Fibroblast of skin of abdomen (primary cell): ENCODE data around the gene MBOAT2.
A peak's percentile ranks its signal among the peaks of the same experiment; 100 is the strongest.

Experiments used
- DNase-seq: peaks from one replicate; pipeline ENCODE4 v3.0.0-alpha.2; 2013

Gene MBOAT2

DNA sequence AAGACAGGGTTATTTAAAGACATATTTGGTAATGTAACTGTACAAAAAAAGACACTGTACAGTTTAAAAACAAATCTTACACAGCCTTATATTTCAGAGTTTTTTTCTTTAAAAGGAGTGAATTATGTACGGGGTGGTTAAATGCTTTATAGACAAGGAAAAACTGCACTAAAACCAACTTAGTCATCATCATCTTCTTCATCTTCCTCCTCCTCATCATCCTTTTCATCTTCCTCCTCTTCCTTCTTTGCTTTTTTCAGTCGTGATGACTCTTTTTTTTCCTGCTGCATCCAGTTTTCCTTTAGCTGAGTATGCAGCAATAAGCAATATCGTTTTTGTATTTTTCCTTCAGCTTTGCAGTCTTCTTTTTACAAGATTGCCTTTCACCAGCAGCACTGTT, 14.6 kb upstream of the MBOAT2 start:
- no peak for DNase-seq

DNA sequence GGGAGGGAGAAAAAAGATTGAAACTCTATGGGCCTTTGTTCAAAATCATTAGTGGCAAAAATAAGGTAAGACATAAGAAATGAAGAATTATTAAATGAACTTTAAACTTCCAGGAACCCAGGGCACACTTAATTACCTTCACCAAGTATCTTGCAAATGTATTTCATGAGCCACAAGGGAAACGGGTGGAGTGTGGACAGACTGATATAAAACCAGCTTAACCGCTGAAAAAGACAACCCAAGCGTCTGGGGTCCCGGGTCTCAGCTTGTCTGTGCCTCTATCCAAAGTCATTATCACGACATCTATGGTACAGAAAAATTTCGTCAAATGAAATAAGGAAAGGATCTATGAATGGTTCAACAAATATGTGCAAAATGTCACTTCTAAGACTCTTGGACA, 13.9 kb upstream of the MBOAT2 start:
- no peak for DNase-seq

DNA sequence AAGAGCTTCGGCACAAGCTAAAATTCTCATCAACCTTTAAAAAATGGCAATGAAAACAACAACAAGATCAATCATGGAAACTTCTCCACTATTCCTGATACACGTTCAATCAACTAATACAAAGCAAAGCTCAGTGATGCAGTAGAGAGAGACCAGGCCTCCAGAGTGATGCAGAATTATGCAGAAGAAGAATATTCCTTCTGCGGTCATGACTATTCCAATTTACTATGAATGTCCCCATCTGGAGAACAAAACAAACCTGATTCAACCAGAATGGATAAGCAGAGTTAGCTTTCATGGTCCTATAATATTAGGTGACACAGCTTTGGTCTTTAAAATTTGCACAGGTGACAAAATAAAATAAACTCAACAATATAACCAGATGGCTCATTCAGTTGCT, 12.5 kb upstream of the MBOAT2 start:
- DNase-seq = no peak

DNA sequence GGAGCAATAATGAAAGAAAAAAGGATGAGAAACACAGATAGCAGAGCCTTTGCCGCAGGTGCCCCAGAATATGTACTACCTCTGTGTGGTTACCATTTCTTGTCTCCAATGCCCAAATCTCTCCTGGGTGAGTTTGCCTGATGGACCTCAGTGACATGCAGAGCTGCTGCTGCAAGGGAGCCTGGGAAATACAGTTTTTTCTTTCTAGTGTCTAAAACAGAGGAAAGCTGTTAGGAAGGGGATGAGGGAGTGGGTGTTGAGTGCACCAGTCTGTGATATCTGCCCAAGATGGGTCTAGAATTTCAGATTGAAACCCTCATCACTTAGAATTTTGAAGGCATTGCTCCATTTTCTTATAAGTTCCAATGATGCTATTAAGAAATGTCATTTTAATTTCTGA, 9.9 kb upstream of the MBOAT2 start:
- no peak for DNase-seq

- peak; percentile 84 for DNase-seq
Measured at GRCh38 chr2:9010866-9011265, 7.4 kb upstream of the MBOAT2 start.

- DNase-seq = no peak
Measured at GRCh38 chr2:9008951-9009664, 5.6 kb upstream of the MBOAT2 start.

DNA sequence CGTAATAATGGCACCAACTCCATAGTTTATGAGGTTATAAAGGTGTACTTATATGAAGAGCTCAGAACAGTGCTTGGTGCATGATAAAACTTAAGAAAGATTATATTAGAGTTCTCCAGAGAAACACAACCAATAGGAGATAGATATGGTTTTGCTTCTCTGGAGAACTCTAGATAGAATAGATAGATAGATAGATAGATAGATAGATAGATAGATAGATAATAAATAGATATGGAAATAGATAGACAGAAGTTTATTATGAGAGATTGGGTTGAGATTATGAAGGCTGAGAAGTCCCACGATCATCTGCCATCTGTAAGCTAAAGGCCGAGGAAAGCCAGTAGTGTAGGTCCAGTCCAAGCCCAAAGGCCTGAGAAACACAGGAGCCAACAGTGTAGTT, 2.9 kb upstream of the MBOAT2 start:
- no peak for DNase-seq

DNA sequence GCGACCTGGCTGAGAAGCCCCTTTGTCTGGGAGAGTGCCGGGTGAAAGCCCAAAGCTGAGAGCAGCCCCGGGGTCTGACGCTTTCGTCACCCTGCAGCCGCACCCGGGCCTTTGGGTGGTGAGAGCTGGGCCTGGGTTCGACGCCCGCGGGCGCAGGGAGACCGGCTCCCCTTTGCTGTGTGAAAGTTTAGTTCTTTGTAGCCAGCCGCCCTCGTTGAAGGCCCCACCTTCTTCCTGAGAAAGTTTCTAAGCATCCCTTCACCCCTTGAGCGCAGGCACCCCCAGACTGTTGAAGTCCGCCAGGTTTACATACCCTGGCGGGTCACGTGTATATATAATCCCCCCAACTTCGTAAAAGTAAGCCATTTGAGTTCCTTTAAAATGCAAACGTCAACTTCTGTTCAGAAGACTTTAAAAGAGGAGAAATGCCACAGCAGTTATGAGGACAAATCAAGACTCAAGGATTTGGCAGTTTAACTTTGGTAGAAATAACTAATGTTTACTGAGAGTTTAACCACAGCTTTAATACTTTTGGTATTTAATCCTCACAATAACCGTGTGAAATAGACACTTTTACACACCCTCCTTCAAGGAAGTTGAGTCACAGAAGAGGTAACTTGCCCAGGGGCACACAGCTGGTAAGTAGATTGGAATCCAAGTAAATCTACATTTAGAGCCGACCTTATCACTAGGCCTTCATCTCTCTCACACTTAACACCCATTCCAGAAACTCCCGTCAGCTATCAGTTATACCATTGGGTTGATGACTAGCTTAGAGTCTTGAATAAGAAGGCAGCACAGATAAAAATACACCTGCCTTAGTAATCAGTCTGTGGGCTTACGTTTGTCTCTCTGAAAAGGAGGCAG, 1.1 kb upstream of the MBOAT2 start:
- DNase-seq = no peak

DNA sequence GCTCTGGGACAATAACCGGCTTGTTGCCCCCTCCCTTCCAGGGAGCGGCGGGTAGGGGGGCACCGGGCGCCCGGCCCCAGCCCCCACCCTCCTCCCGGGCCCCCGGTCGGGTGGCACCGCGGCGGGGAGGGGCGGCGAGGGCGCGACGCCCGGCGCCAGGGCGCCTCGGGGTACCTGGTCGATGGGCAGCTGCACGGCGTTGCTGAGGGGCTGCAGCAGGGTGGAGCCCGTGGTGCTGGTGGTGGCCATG, 193 bp downstream of the MBOAT2 start:
- no peak for DNase-seq

DNA sequence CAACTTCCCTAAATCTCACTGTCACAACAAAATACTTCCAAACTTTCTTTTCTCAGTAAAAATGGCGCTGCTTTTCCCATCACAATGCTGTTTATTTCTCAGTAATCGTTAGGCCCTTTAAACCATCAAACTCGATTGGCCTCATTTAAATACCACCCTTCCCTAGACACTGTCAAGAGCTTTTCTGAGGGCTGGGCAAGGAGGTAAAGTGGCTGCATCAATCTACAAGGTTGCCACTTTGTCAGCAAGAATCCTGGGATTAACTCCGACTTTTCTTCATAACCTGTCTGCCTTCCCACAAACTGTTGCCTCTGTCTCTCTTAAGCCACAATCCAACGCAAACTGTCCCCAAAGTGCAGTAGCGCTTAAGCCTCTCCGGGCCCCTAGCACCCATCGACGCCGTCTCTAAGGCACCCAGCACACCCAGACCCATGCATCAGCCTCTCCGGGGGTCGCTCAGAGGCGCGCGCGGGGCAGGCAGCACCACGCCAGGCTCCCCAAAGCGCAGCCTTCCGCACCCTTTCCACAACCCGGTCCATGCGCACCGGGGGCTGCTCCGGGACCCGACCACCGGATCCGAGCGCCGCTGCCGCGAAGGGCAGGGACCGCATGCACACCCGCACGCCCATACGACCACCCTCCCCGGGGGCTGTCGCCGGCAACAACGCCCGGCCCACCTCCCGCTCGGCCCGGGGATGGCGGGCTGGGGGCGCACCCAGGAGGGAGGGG, 683 bp downstream of the MBOAT2 start:
- no peak for DNase-seq

DNA sequence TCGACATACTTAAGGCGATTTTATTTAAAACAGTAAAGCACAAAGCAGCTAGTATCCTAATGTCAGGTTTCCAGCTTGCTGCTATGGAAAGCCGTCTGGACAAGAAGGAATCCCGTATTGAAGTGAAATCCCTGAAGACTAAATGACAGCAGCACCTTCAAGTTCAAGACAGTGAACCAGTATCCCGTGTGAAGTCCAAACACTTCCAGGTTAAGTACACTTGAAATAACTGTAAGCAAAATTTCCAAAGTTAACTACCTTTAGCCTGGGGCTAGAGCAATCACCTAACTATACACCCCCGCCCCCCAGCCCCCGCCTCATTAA, 1.2 kb downstream of the MBOAT2 start:
- no peak for DNase-seq

DNA sequence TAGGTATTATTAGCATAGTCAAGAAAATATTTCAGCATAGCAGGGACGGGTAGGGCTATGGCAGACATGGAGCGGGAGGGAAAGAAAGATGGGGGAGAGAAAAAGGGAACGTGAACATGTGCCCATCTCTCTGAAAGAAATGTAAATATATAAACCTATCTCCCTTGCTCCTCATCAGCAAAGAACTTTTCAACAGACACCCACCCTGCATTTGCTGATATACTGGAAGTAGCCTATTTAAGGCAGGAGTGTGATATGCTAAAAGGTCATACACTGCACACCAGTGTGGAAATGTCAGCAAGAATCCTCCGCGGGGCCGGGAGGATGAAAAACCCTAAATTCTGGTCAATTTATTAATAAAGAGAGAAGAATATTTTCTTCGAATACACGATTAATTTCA, 1.7 kb downstream of the MBOAT2 start:
- no peak for DNase-seq

DNA sequence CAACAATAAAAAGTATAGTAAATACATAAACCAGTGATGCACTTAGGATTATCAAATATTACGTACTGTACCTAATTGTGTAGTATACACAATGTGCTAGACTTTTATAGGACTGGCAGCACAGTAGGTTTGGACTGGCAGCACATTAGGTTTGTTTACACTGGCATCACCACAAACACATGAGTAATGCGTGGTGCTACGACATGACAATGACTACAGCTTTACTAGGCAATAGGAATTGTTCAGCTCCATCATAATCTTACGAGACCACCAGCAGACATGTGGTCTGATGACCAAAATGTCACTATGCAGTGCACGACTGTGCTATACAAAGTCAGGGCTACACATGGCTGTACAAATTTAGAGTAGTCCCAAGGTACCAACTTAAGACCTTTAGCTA, 2.3 kb downstream of the MBOAT2 start:
- no peak for DNase-seq

DNA sequence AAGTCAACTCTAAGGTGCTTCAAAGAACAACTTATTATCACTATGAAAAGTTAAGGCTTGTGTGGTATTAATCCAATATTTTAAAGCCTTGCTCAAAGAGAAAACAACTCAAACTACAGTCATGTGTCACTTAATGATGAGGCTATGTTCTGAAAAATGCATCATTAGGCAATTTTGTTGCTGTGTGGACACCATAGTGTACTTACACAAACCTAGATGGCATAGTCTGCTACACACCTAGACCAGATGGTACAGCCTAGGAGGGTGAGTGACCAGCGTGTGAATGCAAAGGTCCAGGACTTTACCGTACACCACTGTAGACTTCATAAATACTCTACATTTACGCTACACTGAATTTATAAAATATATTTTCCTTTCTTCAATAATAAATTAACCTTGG, 3.0 kb downstream of the MBOAT2 start:
- DNase-seq = no peak

DNA sequence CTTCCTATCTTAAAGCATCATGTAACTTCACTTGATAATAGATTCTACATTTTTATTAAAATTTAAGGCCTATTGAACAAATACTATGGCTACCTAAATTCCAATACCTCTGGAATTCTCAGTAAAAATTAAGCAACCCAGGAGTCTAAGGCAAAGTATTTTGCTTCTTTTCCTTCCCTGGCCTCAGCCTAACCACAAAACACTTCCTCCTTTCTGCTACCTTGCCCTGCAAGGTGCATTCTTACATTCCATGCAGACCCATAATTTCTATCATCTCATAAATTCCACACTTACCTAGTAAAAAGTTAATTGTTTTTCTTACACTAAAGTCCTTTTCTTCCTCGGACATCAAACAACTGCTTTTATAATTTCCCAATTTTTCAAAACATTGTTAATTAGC, 3.7 kb downstream of the MBOAT2 start:
- no peak for DNase-seq

DNA sequence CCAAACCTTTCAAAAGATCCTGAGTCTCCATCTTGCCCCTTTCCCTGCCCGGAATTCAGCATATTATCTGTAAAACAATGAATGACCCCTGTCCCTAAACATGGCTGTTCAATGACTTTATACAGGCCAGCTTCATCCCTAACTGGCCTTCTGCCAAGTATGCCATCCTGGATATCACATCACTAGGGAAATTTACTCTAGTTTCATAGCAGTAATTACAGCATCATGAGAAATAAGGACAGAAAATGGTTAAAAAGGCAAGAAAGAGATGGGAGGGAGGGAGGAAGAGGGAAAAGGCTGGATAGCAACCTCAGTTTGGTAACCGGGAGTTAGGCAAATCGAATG, 4.4 kb downstream of the MBOAT2 start:
- no peak for DNase-seq

GRCh38 chr2:8998418-8999101, 4.9 kb downstream of the MBOAT2 start:
- no peak for DNase-seq

DNA sequence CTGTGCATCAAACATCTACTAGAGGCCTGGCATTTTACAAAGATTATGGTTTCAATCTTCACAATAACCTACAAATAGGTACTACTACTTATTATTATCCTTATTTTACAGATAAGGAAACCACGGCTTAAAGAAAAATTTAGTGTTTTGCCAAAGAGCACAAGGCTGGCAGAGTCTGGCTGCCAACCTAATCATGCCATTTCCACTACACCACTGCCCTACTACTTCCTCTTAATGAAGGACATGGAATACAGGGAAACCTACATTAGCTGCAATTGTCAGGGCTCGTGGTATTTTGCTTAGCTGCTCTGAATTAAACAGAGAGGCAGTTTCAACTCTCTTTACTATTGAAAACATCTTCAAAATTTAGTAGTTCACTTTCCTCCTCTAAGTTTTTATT, 5.9 kb downstream of the MBOAT2 start:
- no peak for DNase-seq

DNA sequence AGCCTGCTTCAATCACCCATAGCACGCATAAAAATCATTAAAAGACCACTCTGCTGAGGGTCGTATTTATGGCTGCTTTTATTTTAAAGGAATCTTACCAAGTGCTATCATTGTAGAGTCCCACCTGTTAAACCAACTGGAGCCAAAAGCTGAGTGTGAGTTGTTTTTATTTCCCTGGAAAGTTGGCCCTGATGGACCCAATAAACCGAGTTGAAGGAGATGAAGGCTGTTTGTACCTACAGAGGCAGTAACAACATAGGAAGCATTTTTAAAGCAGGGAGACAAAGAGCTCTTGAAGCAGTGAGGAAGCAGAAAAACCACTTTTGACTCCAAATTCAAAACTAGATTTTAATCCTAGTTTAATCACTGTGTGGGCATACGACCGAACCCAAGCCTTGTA, 6.4 kb downstream of the MBOAT2 start:
- DNase-seq = no peak

GRCh38 chr2:8996006-8996405, 7.5 kb downstream of the MBOAT2 start:
- DNase-seq = peak; percentile 55

- DNase-seq = no peak
Measured at GRCh38 chr2:8994386-8994785, 9.1 kb downstream of the MBOAT2 start.

- no peak for DNase-seq
Measured at GRCh38 chr2:8993902-8994278, 9.6 kb downstream of the MBOAT2 start.

GRCh38 chr2:8993196-8993901, 10.1 kb downstream of the MBOAT2 start:
- DNase-seq = no peak
